ENCODE measurements around the gene ADAP1. TPM values are rescaled to one million over a fixed set of nuclear protein-coding genes. Genes with fewer than 3 reads are reported as not detected.
"Not testable (repeated sequence)": the region's sequence is repeated elsewhere in the genome, so short reads cannot be mapped to it uniquely, and the experiment has no call there.

The ADAP1 gene
- total RNA-seq, 2 donors from 2014 or later, result 3.8 to 6.5 TPM

- Mint-ChIP-seq H3K9me3 (peaks cover 10% of the 10 kb centered on the region), H3K36me3 (ENCODE audit: low read depth) (peaks cover 54% of the 10 kb centered on the region), H3K27ac (peak overlapping the region; percentile 48), H3K27me3 (ENCODE audit: insufficient read depth) (no peaks in the 10 kb centered on the region), H3K4me1 (peaks cover 16% of the 10 kb centered on the region), H3K4me3 (no peak overlapping the region)
- H3K27me3 ChIP-seq (ENCODE audit: control insufficient read depth, insufficient read depth, low read length, poor library complexity, severe bottlenecking), result no peaks in the 10 kb centered on the region
- no peak for DNase-seq
- 89 to 91% methylated on average over 6 to 7 of the region's 7 CpGs for WGBS, 2 experiments (ENCODE audit: insufficient coverage in 1 of 2, insufficient read length in 1 of 2)
- H3K36me3 ChIP-seq (ENCODE audit: control insufficient read depth, insufficient read depth, low read length), result peaks cover 62% of the 10 kb centered on the region
- no peak overlapping the region for H3K9ac ChIP-seq (ENCODE audit: extremely low read depth, low read length, poor library complexity, severe bottlenecking)
- H3K27ac ChIP-seq (ENCODE audit: low read depth, low read length), result no peak overlapping the region
- H3K4me3 ChIP-seq (ENCODE audit: low read length), result no peak overlapping the region
- no peak for TF ChIP-seq CTCF (conservative IDR thresholded peaks at IDR 0.05)
- H3K9me3 ChIP-seq (ENCODE audit: control insufficient read depth, low read length), result no peaks in the 10 kb centered on the region
- peaks cover 4% of the 10 kb centered on the region for H3K4me1 ChIP-seq (ENCODE audit: control insufficient read depth, insufficient read depth, low read length)
Observed at GRCh38 chr7:875051-875450, 79.4 kb downstream of the ADAP1 start.

GRCh38 chr7:874031-874749, 80.3 kb downstream of the ADAP1 start:
- H3K27ac Mint-ChIP-seq, result peak overlapping the region; percentile 89
- no peak overlapping the region for H3K27ac ChIP-seq (ENCODE audit: low read depth, low read length)

GRCh38 chr7:873367-874002, 81.0 kb downstream of the ADAP1 start:
- peak; percentile 94 for TF ChIP-seq CTCF (conservative IDR thresholded peaks at IDR 0.05)
- Histone ChIP-seq H3K9ac (ENCODE audit: extremely low read depth, low read length, poor library complexity, severe bottlenecking) (no peak overlapping the region), H3K27me3 (ENCODE audit: control insufficient read depth, insufficient read depth, low read length, poor library complexity, severe bottlenecking) (no peaks in the 10 kb centered on the region), H3K4me1 (ENCODE audit: control insufficient read depth, insufficient read depth, low read length) (peaks cover 4% of the 10 kb centered on the region), H3K9me3 (ENCODE audit: control insufficient read depth, low read length) (no peaks in the 10 kb centered on the region), H3K27ac (ENCODE audit: low read depth, low read length) (no peak overlapping the region), H3K36me3 (ENCODE audit: control insufficient read depth, insufficient read depth, low read length) (peaks cover 62% of the 10 kb centered on the region), H3K4me3 (ENCODE audit: low read length) (no peak overlapping the region)
- Mint-ChIP-seq H3K4me3 (no peak overlapping the region), H3K27me3 (ENCODE audit: insufficient read depth) (no peaks in the 10 kb centered on the region), H3K4me1 (peaks cover 10% of the 10 kb centered on the region), H3K27ac (peak overlapping the region; percentile 89), H3K9me3 (peaks cover 10% of the 10 kb centered on the region), H3K36me3 (ENCODE audit: low read depth) (peaks cover 59% of the 10 kb centered on the region)
- DNase-seq, result peak; percentile 92
- WGBS, 2 experiments (ENCODE audit: insufficient coverage in 1 of 2, insufficient read length in 1 of 2), result 52 to 59% methylated on average over 16 to 18 of the region's 18 CpGs

More at GRCh38 chr7:874031-874749, 80.3 kb downstream of the ADAP1 start:
- no peak overlapping the region for H3K4me3 Mint-ChIP-seq
- TF ChIP-seq CTCF (conservative IDR thresholded peaks at IDR 0.05), result no peak
- WGBS, 2 experiments (ENCODE audit: insufficient coverage in 1 of 2, insufficient read length in 1 of 2), result 89 to 97% methylated on average over 4 to 8 of the region's 9 CpGs
- H3K4me3 ChIP-seq (ENCODE audit: low read length), result no peak overlapping the region
- peaks cover 61% of the 10 kb centered on the region for H3K36me3 ChIP-seq (ENCODE audit: control insufficient read depth, insufficient read depth, low read length)
- peaks cover 13% of the 10 kb centered on the region for H3K4me1 Mint-ChIP-seq
- no peak overlapping the region for H3K9ac ChIP-seq (ENCODE audit: extremely low read depth, low read length, poor library complexity, severe bottlenecking)
- H3K36me3 Mint-ChIP-seq (ENCODE audit: low read depth), result peaks cover 58% of the 10 kb centered on the region
- no peaks in the 10 kb centered on the region for H3K9me3 ChIP-seq (ENCODE audit: control insufficient read depth, low read length)
- H3K9me3 Mint-ChIP-seq, result peaks cover 10% of the 10 kb centered on the region
- H3K4me1 ChIP-seq (ENCODE audit: control insufficient read depth, insufficient read depth, low read length), result peaks cover 4% of the 10 kb centered on the region
- H3K27me3 ChIP-seq (ENCODE audit: control insufficient read depth, insufficient read depth, low read length, poor library complexity, severe bottlenecking), result no peaks in the 10 kb centered on the region
- no peaks in the 10 kb centered on the region for H3K27me3 Mint-ChIP-seq (ENCODE audit: insufficient read depth)
- DNase-seq, result no peak

- DNase-seq; H3K4me3 ChIP-seq (ENCODE audit: low read length); H3K27ac Mint-ChIP-seq; H3K27me3 Mint-ChIP-seq (ENCODE audit: insufficient read depth); H3K4me1 Mint-ChIP-seq; H3K9me3 ChIP-seq (ENCODE audit: control insufficient read depth, low read length); H3K27ac ChIP-seq (ENCODE audit: low read depth, low read length); H3K27me3 ChIP-seq (ENCODE audit: control insufficient read depth, insufficient read depth, low read length, poor library complexity, severe bottlenecking); H3K4me3 Mint-ChIP-seq; H3K4me1 ChIP-seq (ENCODE audit: control insufficient read depth, insufficient read depth, low read length); H3K9ac ChIP-seq (ENCODE audit: extremely low read depth, low read length, poor library complexity, severe bottlenecking): not testable (repeated sequence)
- Mint-ChIP-seq H3K36me3 (ENCODE audit: low read depth) (peaks cover 62% of the 10 kb centered on the region), H3K9me3 (peaks cover 10% of the 10 kb centered on the region)
- peaks cover 65% of the 10 kb centered on the region for H3K36me3 ChIP-seq (ENCODE audit: control insufficient read depth, insufficient read depth, low read length)
- WGBS, 2 experiments (ENCODE audit: insufficient coverage in 1 of 2, insufficient read length in 1 of 2), result 96 to 97% methylated on average over 18 to 19 of the region's 19 CpGs
Observed at GRCh38 chr7:872685-873084, 81.8 kb downstream of the ADAP1 start.
